H9 (cell line): ENCODE results near the gene SLC35A5. TPM values are rescaled to one million over a fixed set of nuclear protein-coding genes. Genes with fewer than 3 reads are reported as not detected.

ENCODE experiments used
- DNase-seq: peaks from one replicate; pipeline ENCODE4 v3.0.0-alpha.2; 2017
- H2AFZ ChIP-seq: one replicate; pipeline ENCODE4 v1.6.1; 2013; ENCODE audit warnings: mild to moderate bottlenecking, low read length, control low read depth, moderate library complexity
- H2AK5ac ChIP-seq: 2 replicates; pipeline ENCODE4 v1.6.1; 2013; ENCODE audit warnings: low read length, control low read depth, mixed read lengths; ENCODE audit not compliant: insufficient read length
- H2BK120ac ChIP-seq: one replicate; pipeline ENCODE4 v1.6.1; 2013; ENCODE audit warnings: low read depth, mild to moderate bottlenecking, low read length, control low read depth, inconsistent platforms; ENCODE audit not compliant: poor library complexity, severe bottlenecking
- H2BK12ac ChIP-seq: 2 replicates; pipeline ENCODE4 v1.6.1; 2013; ENCODE audit warnings: low read length, control low read depth, mixed read lengths, low read depth; ENCODE audit not compliant: insufficient read length
- H2BK15ac ChIP-seq: 2 replicates; pipeline ENCODE4 v1.6.1; 2013; ENCODE audit warnings: low read depth, low read length, control low read depth
- H2BK20ac ChIP-seq: one replicate; pipeline ENCODE4 v1.6.1; 2013; ENCODE audit warnings: low read depth, mild to moderate bottlenecking, low read length, control low read depth, inconsistent platforms; ENCODE audit not compliant: poor library complexity, severe bottlenecking
- H2BK5ac ChIP-seq: 2 replicates; pipeline ENCODE4 v1.6.1; 2013; ENCODE audit warnings: low read length, control low read depth, mixed read lengths; ENCODE audit not compliant: insufficient read length
- H3K14ac ChIP-seq: 2 replicates; pipeline ENCODE4 v1.6.1; 2013; ENCODE audit warnings: low read length, control low read depth; ENCODE audit not compliant: insufficient read depth
- H3K18ac ChIP-seq: 2 replicates; pipeline ENCODE4 v1.6.1; 2013; ENCODE audit warnings: low read depth, mild to moderate bottlenecking, mixed read lengths, low read length, control low read depth; ENCODE audit not compliant: insufficient read length
- H3K23ac ChIP-seq: 2 replicates; pipeline ENCODE4 v1.6.1; 2013; ENCODE audit warnings: low read length, control low read depth, mixed read lengths, low read depth; ENCODE audit not compliant: insufficient read length
- H3K23me2 ChIP-seq: 2 replicates; pipeline ENCODE4 v1.6.1; 2013; ENCODE audit warnings: low read depth, mild to moderate bottlenecking, mixed read lengths, low read length, control low read depth; ENCODE audit not compliant: insufficient read length, poor library complexity, severe bottlenecking
- H3K27ac ChIP-seq: 2 replicates; pipeline ENCODE4 v1.5.1; 2013; ENCODE audit warnings: low read length, control low read depth, mixed read lengths, low read depth; ENCODE audit not compliant: insufficient read length
- H3K27me3 ChIP-seq: 2 replicates; pipeline ENCODE4 v1.6.1; 2013; ENCODE audit warnings: low read length, control low read depth, inconsistent platforms; ENCODE audit not compliant: insufficient read depth
- H3K4ac ChIP-seq: 2 replicates; pipeline ENCODE4 v1.6.1; 2013; ENCODE audit warnings: low read depth, mild to moderate bottlenecking, control low read depth, inconsistent platforms, low read length, moderate library complexity
- H3K4me1 ChIP-seq: 2 replicates; pipeline ENCODE4 v1.6.1; 2013; ENCODE audit warnings: low read length, control low read depth, inconsistent platforms; ENCODE audit not compliant: insufficient read depth
- H3K4me2 ChIP-seq: 2 replicates; pipeline ENCODE4 v1.6.1; 2013; ENCODE audit warnings: low read length, control low read depth, mixed read lengths; ENCODE audit not compliant: insufficient read length, insufficient read depth
- H3K56ac ChIP-seq: 2 replicates; pipeline ENCODE4 v1.6.1; 2013; ENCODE audit warnings: low read depth, mild to moderate bottlenecking, mixed read lengths, low read length, control low read depth; ENCODE audit not compliant: insufficient read length
- H3K79me1 ChIP-seq: 2 replicates; pipeline ENCODE4 v1.6.1; 2013; ENCODE audit warnings: low read depth, mild to moderate bottlenecking, moderate library complexity, low read length, control low read depth, inconsistent platforms; ENCODE audit not compliant: insufficient read depth, poor library complexity, severe bottlenecking
- H3K79me2 ChIP-seq: 2 replicates; pipeline ENCODE4 v1.6.1; 2013; ENCODE audit warnings: low read length, control low read depth, inconsistent platforms; ENCODE audit not compliant: insufficient read depth
- H3K9ac ChIP-seq: 2 replicates; pipeline ENCODE4 v1.6.1; 2013; ENCODE audit warnings: low read length, control low read depth, mixed read lengths; ENCODE audit not compliant: insufficient read length; ENCODE audit errors: extremely low read depth
- H3K9me3 ChIP-seq: one replicate; pipeline ENCODE4 v1.6.1; 2013; ENCODE audit warnings: low read depth, low read length, inconsistent platforms; ENCODE audit not compliant: control insufficient read depth
- H3T11ph ChIP-seq: one replicate; pipeline ENCODE4 v1.6.1; 2013; ENCODE audit warnings: mild to moderate bottlenecking, low read length, control low read depth, inconsistent platforms
- H4K20me1 ChIP-seq: one replicate; pipeline ENCODE4 v1.6.1; 2013; ENCODE audit not compliant: control insufficient read depth, insufficient read length, insufficient read depth
- H4K5ac ChIP-seq: 2 replicates; pipeline ENCODE4 v1.6.1; 2013; ENCODE audit warnings: low read depth, mild to moderate bottlenecking, mixed read lengths, low read length, control low read depth; ENCODE audit not compliant: insufficient read length
- H4K8ac ChIP-seq: replicated peaks from 2 replicates; pipeline ENCODE4 v1.6.1; 2013; ENCODE audit warnings: low read length, control low read depth, mixed read lengths, low read depth; ENCODE audit not compliant: insufficient read length
- H4K91ac ChIP-seq: 2 replicates; pipeline ENCODE4 v1.6.1; 2013; ENCODE audit warnings: low read depth, mild to moderate bottlenecking, moderate library complexity, mixed read lengths, low read length, control low read depth; ENCODE audit not compliant: insufficient read length
- H3K27ac Mint-ChIP-seq, 3 experiments: 2 replicates in 2 of 3; 3 replicates in 1 of 3; pipeline ENCODE4 v1.8.0; 2020 to 2021; ENCODE audit warnings: mixed read lengths in 3 of 3, mild to moderate bottlenecking in 1 of 3, moderate library complexity in 1 of 3
- H3K27me3 Mint-ChIP-seq: 2 replicates; pipeline ENCODE4 v1.8.0; 2021; ENCODE audit warnings: low read depth, mild to moderate bottlenecking, moderate library complexity, mixed read lengths
- H3K36me3 Mint-ChIP-seq, 3 experiments: 2 replicates in 2 of 3; 3 replicates in 1 of 3; pipeline ENCODE4 v1.8.0; 2020 to 2021; ENCODE audit warnings: low read depth in 3 of 3, mixed read lengths in 3 of 3; ENCODE audit not compliant: insufficient read depth in 1 of 3
- H3K4me1 Mint-ChIP-seq, 2 experiments: 2 replicates each; pipeline ENCODE4 v1.8.0; 2020; ENCODE audit warnings: mixed read lengths in 2 of 2
- H3K4me3 Mint-ChIP-seq, 2 experiments: 2 replicates in 1 of 2; 3 replicates in 1 of 2; pipeline ENCODE4 v1.8.0; 2020 to 2021; ENCODE audit warnings: mild to moderate bottlenecking in 2 of 2, mixed read lengths in 2 of 2, moderate library complexity in 1 of 2
- H3K9me3 Mint-ChIP-seq, 2 experiments: 2 replicates in 1 of 2; 3 replicates in 1 of 2; pipeline ENCODE4 v1.8.0; 2020; ENCODE audit warnings: mild to moderate bottlenecking in 2 of 2, mixed read lengths in 2 of 2, moderate library complexity in 1 of 2
- WGBS: extraction: QIAGEN DNeasy Blood & Tissue Kit; methylation state at CpG from one replicate; pipeline ENCODE4 v1.1.7; 2013; ENCODE audit warnings: missing lambda C conversion rate, low lambda C conversion rate, mixed read lengths; ENCODE audit not compliant: insufficient read length; ENCODE audit errors: extremely low coverage; 5-methylcytosine and 5-hydroxymethylcytosine counted together
- total RNA-seq: library from RNA; stranded (reverse); gene quantifications from 2 replicates; pipeline ENCODE4 v1.2.1, GENCODE V29; 2021
- TF ChIP-seq, protein P1 (sequence below): fragments of 200-600 bp; sonication (generic); conservative IDR thresholded peaks from 3 replicates; pipeline ENCODE4 v1.8.0; 2021; ENCODE audit warnings: antibody characterized with exemption, mild to moderate bottlenecking

SLC35A5 gene
- total RNA-seq, 1 experiment from 2014 or later: 40.0 TPM

DNA sequence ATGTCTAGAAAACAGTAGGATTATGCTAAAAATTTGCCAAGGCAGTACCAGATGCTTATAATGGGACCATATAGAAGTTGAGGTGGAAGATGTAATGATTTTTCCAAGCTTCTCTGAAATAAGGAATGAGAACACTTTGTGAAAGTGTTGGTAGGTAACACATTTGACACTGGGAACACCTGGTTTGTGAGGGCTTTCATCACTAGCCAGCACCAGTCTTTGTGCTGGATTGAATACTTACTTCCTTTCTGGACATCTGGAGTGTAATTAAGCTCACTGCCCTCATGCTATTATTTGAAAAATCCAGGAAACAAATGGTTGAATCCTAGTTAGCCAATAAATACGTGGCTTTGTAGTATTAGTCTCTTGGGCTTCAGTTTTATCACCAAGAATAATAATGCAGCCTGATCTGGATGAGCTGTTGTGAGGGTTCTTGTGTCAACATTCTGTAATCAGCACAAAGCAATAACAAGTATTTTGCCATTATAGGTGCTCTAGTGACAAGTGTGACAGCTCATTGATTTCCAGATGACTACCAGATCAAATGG, 66.1 kb downstream of the SLC35A5 start:
- no peak overlapping the region for H3T11ph ChIP-seq
- Mint-ChIP-seq H3K27me3 (no peaks in the 10 kb centered on the region), H3K4me3 (no peak overlapping the region), H3K36me3 (no peaks in the 10 kb centered on the region), H3K9me3 (no peaks in the 10 kb centered on the region), H3K4me1 (peaks cover 41 to 44% of the 10 kb centered on the region in 2 experiments), H3K27ac (no peak overlapping the region; a peak in 1 of 7 replicates)
- no peak for DNase-seq
- no peak overlapping the region for H3K4ac ChIP-seq
- no peaks in the 10 kb centered on the region for H3K27me3 ChIP-seq
- H3K27ac ChIP-seq: no peak overlapping the region
- H3K4me2 ChIP-seq: no peak overlapping the region
- no peak overlapping the region for H3K9ac ChIP-seq
- no peak overlapping the region for H2BK20ac ChIP-seq
- H3K23me2 ChIP-seq: no peaks in the 10 kb centered on the region
- no peak overlapping the region for H2AFZ ChIP-seq
- H3K56ac ChIP-seq: no peak overlapping the region
- H3K79me2 ChIP-seq: no peaks in the 10 kb centered on the region
- TF ChIP-seq, protein P1, sequence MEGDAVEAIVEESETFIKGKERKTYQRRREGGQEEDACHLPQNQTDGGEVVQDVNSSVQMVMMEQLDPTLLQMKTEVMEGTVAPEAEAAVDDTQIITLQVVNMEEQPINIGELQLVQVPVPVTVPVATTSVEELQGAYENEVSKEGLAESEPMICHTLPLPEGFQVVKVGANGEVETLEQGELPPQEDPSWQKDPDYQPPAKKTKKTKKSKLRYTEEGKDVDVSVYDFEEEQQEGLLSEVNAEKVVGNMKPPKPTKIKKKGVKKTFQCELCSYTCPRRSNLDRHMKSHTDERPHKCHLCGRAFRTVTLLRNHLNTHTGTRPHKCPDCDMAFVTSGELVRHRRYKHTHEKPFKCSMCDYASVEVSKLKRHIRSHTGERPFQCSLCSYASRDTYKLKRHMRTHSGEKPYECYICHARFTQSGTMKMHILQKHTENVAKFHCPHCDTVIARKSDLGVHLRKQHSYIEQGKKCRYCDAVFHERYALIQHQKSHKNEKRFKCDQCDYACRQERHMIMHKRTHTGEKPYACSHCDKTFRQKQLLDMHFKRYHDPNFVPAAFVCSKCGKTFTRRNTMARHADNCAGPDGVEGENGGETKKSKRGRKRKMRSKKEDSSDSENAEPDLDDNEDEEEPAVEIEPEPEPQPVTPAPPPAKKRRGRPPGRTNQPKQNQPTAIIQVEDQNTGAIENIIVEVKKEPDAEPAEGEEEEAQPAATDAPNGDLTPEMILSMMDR: no peak
- no CpG with 5 or more reads among the region's 1 CpG for WGBS
- H3K23ac ChIP-seq: no peak overlapping the region
- H3K14ac ChIP-seq: no peak overlapping the region
- no peak overlapping the region for H4K91ac ChIP-seq
- H2BK15ac ChIP-seq: no peak overlapping the region
- no peak overlapping the region for H2BK5ac ChIP-seq
- H4K8ac ChIP-seq: no peak overlapping the region
- no peaks in the 10 kb centered on the region for H4K20me1 ChIP-seq
- no peak overlapping the region for H2AK5ac ChIP-seq
- H3K79me1 ChIP-seq: no peaks in the 10 kb centered on the region
- no peaks in the 10 kb centered on the region for H3K9me3 ChIP-seq
- H4K5ac ChIP-seq: no peak overlapping the region
- H2BK12ac ChIP-seq: no peak overlapping the region
- no peak overlapping the region for H2BK120ac ChIP-seq
- H3K4me1 ChIP-seq: peaks cover 9% of the 10 kb centered on the region; the same call in 1 of the 2 replicates
- H3K18ac ChIP-seq: no peak overlapping the region
